Stimulated activated naive B cell treated with anti-CD40 and anti-IgM and Interleukin-4, amounts not matched to agents 10 μg/mL and 1 μg/mL and 100 μg/mL, for 72 hours (primary cell): ENCODE results near the gene FCSK.

ENCODE experiments used
- ATAC-seq, 2 donors: fragments of 150-1000 bp; cut with Tn5 transposase; replicated peaks; 2 replicates each; pipeline ENCODE4 v1.10.0; 2021; ENCODE audit warnings: moderate library complexity in 1 of 2
- DNase-seq: peaks from one replicate; pipeline ENCODE4 v3.0.0; 2021
- H3K27ac Mint-ChIP-seq: one replicate; pipeline ENCODE4 v1.8.0; 2022; ENCODE audit warnings: mild to moderate bottlenecking, mixed read lengths
- H3K27me3 Mint-ChIP-seq, 2 donors: one replicate each; pipeline ENCODE4 v1.8.0; 2022; ENCODE audit warnings: mixed read lengths in 2 of 2
- H3K36me3 Mint-ChIP-seq, 2 donors: one replicate each; pipeline ENCODE4 v1.8.0; 2022; ENCODE audit warnings: mixed read lengths in 2 of 2, mild to moderate bottlenecking in 1 of 2
- H3K4me1 Mint-ChIP-seq, 2 donors: one replicate each; pipeline ENCODE4 v1.8.0; 2022; ENCODE audit warnings: mixed read lengths in 2 of 2, mild to moderate bottlenecking in 1 of 2
- H3K4me3 Mint-ChIP-seq, 2 donors: one replicate each; pipeline ENCODE4 v1.8.0; 2022; ENCODE audit warnings: mild to moderate bottlenecking in 2 of 2, mixed read lengths in 2 of 2, moderate library complexity in 1 of 2
- H3K9me3 Mint-ChIP-seq, 2 donors: one replicate each; pipeline ENCODE4 v1.8.0; 2022; ENCODE audit warnings: mixed read lengths in 2 of 2, mild to moderate bottlenecking in 1 of 2

The FCSK gene

GRCh38 chr16:70455910-70456309 lies 1.5 kb downstream of the FCSK start:
- Mint-ChIP-seq H3K27ac (no peak overlapping the region), H3K9me3 (no peaks in the 10 kb centered on the region), H3K36me3 (peaks cover 0 to 2% of the 10 kb centered on the region in 2 donors), H3K4me1 (peaks cover 4 to 12% of the 10 kb centered on the region in 2 donors), H3K4me3 (no peak overlapping the region), H3K27me3 (no peaks in the 10 kb centered on the region)
- ATAC-seq (no peak), DNase-seq (no peak)

- ATAC-seq, result no peak
- H3K4me3 Mint-ChIP-seq, result no peak overlapping the region
- peaks cover 4 to 12% of the 10 kb centered on the region in 2 donors for H3K4me1 Mint-ChIP-seq
- DNase-seq, result no peak
- H3K36me3 Mint-ChIP-seq, result peaks cover 0 to 5% of the 10 kb centered on the region in 2 donors
- no peaks in the 10 kb centered on the region for H3K27me3 Mint-ChIP-seq
- H3K27ac Mint-ChIP-seq, result no peak overlapping the region
- no peaks in the 10 kb centered on the region for H3K9me3 Mint-ChIP-seq
Observed at GRCh38 chr16:70457446-70458166, 3.2 kb downstream of the FCSK start.

- Mint-ChIP-seq H3K4me3 (no peak overlapping the region), H3K9me3 (no peaks in the 10 kb centered on the region)
- ATAC-seq, result no peak
Observed at GRCh38 chr16:70460737-70461261, 6.4 kb downstream of the FCSK start.

GRCh38 chr16:70463235-70463634 lies 8.8 kb downstream of the FCSK start:
- no peaks in the 10 kb centered on the region for H3K27me3 Mint-ChIP-seq
- no peak overlapping the region for H3K4me3 Mint-ChIP-seq
- H3K4me1 Mint-ChIP-seq, result no peaks in the 10 kb centered on the region
- H3K27ac Mint-ChIP-seq, result no peak overlapping the region
- H3K36me3 Mint-ChIP-seq, result peaks cover 14 to 23% of the 10 kb centered on the region in 2 donors
- ATAC-seq, result no peak
- DNase-seq, result no peak
- no peaks in the 10 kb centered on the region for H3K9me3 Mint-ChIP-seq

More at GRCh38 chr16:70460737-70461261, 6.4 kb downstream of the FCSK start:
- Mint-ChIP-seq H3K36me3 (peaks cover 9 to 18% of the 10 kb centered on the region in 2 donors), H3K4me1 (peaks cover 0 to under 1% of the 10 kb centered on the region in 2 donors), H3K27ac (no peak overlapping the region), H3K27me3 (no peaks in the 10 kb centered on the region)
- no peak for DNase-seq

GRCh38 chr16:70465999-70466804 lies 11.8 kb downstream of the FCSK start:
- no peaks in the 10 kb centered on the region for H3K9me3 Mint-ChIP-seq
- H3K27me3 Mint-ChIP-seq, result no peaks in the 10 kb centered on the region
- no peak for DNase-seq
- H3K4me3 Mint-ChIP-seq, result no peak overlapping the region
- no peak overlapping the region for H3K27ac Mint-ChIP-seq
- H3K4me1 Mint-ChIP-seq, result no peaks in the 10 kb centered on the region
- peaks cover 22 to 23% of the 10 kb centered on the region in 2 donors for H3K36me3 Mint-ChIP-seq
- no peak for ATAC-seq

- Mint-ChIP-seq H3K4me3 (no peak overlapping the region), H3K27ac (no peak overlapping the region), H3K27me3 (no peaks in the 10 kb centered on the region), H3K4me1 (no peaks in the 10 kb centered on the region), H3K36me3 (peaks cover 21 to 24% of the 10 kb centered on the region in 2 donors), H3K9me3 (no peaks in the 10 kb centered on the region)
- DNase-seq (no peak), ATAC-seq (no peak)
Observed at GRCh38 chr16:70466805-70467076, 12.3 kb downstream of the FCSK start.

GRCh38 chr16:70467113-70467512 lies 12.7 kb downstream of the FCSK start:
- no peak for ATAC-seq
- DNase-seq, result no peak
- no peaks in the 10 kb centered on the region for H3K9me3 Mint-ChIP-seq
- no peak overlapping the region for H3K27ac Mint-ChIP-seq
- H3K4me3 Mint-ChIP-seq, result no peak overlapping the region
- no peaks in the 10 kb centered on the region for H3K27me3 Mint-ChIP-seq
- no peaks in the 10 kb centered on the region for H3K4me1 Mint-ChIP-seq
- H3K36me3 Mint-ChIP-seq, result peaks cover 20 to 24% of the 10 kb centered on the region in 2 donors

- DNase-seq, result no peak
- H3K9me3 Mint-ChIP-seq, result no peaks in the 10 kb centered on the region
- peaks cover 20 to 24% of the 10 kb centered on the region in 2 donors for H3K36me3 Mint-ChIP-seq
- no peaks in the 10 kb centered on the region for H3K4me1 Mint-ChIP-seq
- no peak overlapping the region for H3K4me3 Mint-ChIP-seq
- no peaks in the 10 kb centered on the region for H3K27me3 Mint-ChIP-seq
- ATAC-seq, result no peak
- H3K27ac Mint-ChIP-seq, result no peak overlapping the region
Observed at GRCh38 chr16:70467608-70468007, 13.2 kb downstream of the FCSK start.

- Mint-ChIP-seq H3K36me3 (peaks cover 22 to 26% of the 10 kb centered on the region in 2 donors), H3K4me3 (no peak overlapping the region), H3K4me1 (no peaks in the 10 kb centered on the region), H3K9me3 (no peaks in the 10 kb centered on the region), H3K27ac (no peak overlapping the region), H3K27me3 (no peaks in the 10 kb centered on the region)
- ATAC-seq (no peak), DNase-seq (no peak)
Observed at GRCh38 chr16:70468776-70469525, 14.6 kb downstream of the FCSK start.

GRCh38 chr16:70470141-70470926 lies 15.9 kb downstream of the FCSK start:
- H3K4me1 Mint-ChIP-seq, result no peaks in the 10 kb centered on the region
- ATAC-seq (no peak), DNase-seq (no peak)
- H3K27me3 Mint-ChIP-seq, result no peaks in the 10 kb centered on the region
- no peaks in the 10 kb centered on the region for H3K9me3 Mint-ChIP-seq
- H3K36me3 Mint-ChIP-seq, result peaks cover 19 to 25% of the 10 kb centered on the region in 2 donors
- no peak overlapping the region for H3K4me3 Mint-ChIP-seq
- no peak overlapping the region for H3K27ac Mint-ChIP-seq

- ATAC-seq (no peak), DNase-seq (no peak)
- Mint-ChIP-seq H3K27me3 (no peaks in the 10 kb centered on the region), H3K27ac (no peak overlapping the region), H3K4me1 (peaks cover 0 to 5% of the 10 kb centered on the region in 2 donors), H3K36me3 (peaks cover 19 to 28% of the 10 kb centered on the region in 2 donors), H3K4me3 (no peak overlapping the region), H3K9me3 (no peaks in the 10 kb centered on the region)
Observed at GRCh38 chr16:70470927-70471341, 16.5 kb downstream of the FCSK start.

GRCh38 chr16:70472786-70473433 lies 18.5 kb downstream of the FCSK start:
- DNase-seq (no peak), ATAC-seq (no peak)
- Mint-ChIP-seq H3K4me3 (no peak overlapping the region), H3K4me1 (peaks cover 10 to 24% of the 10 kb centered on the region in 2 donors), H3K27me3 (no peaks in the 10 kb centered on the region), H3K27ac (no peak overlapping the region), H3K9me3 (no peaks in the 10 kb centered on the region), H3K36me3 (peaks cover 19 to 32% of the 10 kb centered on the region in 2 donors)
